K562 (cell line): Measurements from ENCODE around the gene UBE2E2. TPM values are rescaled to one million over a fixed set of nuclear protein-coding genes. Genes with fewer than 3 reads are reported as not detected.

ENCODE experiments used
- ATAC-seq: fragments of 200-7000 bp; cut with Tn5 transposase; 3 replicates; pipeline ENCODE4 v1.9.1; 2020; ENCODE audit warnings: moderate library complexity
- BruUV-seq: library from RNA; stranded (reverse); fragments of 400-500 nt; replicated peaks from 2 replicates; lab custom pipeline; 2021; lab: Mats Ljungman, UMichigan
- CTCF ChIA-PET: fragments of 300-600 bp; formaldehyde crosslinking; extraction: SDS; loops from one replicate; lab custom pipeline; 2021; ENCODE audit warnings: low intra/inter-chr PET ratio; lab: Yijun Ruan, JAX
- POLR2A ChIA-PET: fragments of 300-600, 350-650 bp; sonication (Branson Sonifier 250); formaldehyde crosslinking; extraction: SDS; loops from one replicate; lab custom pipeline; 2021; ENCODE audit warnings: antibody characterized with exemption, inconsistent platforms; lab: Yijun Ruan, JAX
- DNase-seq, 4 experiments: peaks; one replicate each; pipeline versions ENCODE4 v3.0.0 to v3.0.0-alpha.2; 2011 to 2018; ENCODE audit warnings: low spot score in 3 of 4, mixed read lengths in 3 of 4; ENCODE audit errors: extremely low read depth in 1 of 4
- FAIRE-seq: peaks from 2 replicates; lab custom pipeline; 2011; peaks lifted over from hg19 to GRCh38; lab: Jason Lieb, UNC
- H2AFZ ChIP-seq: 2 replicates; pipeline ENCODE4 v1.6.0; 2011; ENCODE audit warnings: low read depth, low read length, control low read depth, inconsistent platforms
- H3K27ac ChIP-seq: fragments of 200-600 bp; 3 replicates; pipeline ENCODE4 v1.8.0; 2011; ENCODE audit warnings: low read depth, mild to moderate bottlenecking, control low read depth, inconsistent platforms, low read length, moderate library complexity, mixed read lengths; ENCODE audit errors: extremely low read depth
- H3K27me3 ChIP-seq, 2 experiments: fragments of 300-600 bp in 1 of 2; 2 replicates in 1 of 2; 3 replicates in 1 of 2; pipeline versions ENCODE4 v1.6.0 to v1.8.0; 2011; ENCODE audit warnings: inconsistent platforms in 2 of 2, low read length in 2 of 2, mild to moderate bottlenecking in 1 of 2, mixed read lengths in 1 of 2, moderate library complexity in 1 of 2; ENCODE audit not compliant: control insufficient read depth in 2 of 2, insufficient read depth in 2 of 2
- H3K36me3 ChIP-seq: fragments of 300-600 bp; 3 replicates; pipeline ENCODE4 v1.8.0; 2011; ENCODE audit warnings: mild to moderate bottlenecking, low read length, inconsistent platforms; ENCODE audit not compliant: control insufficient read depth, insufficient read depth
- H3K4me1 ChIP-seq, 2 experiments: fragments of 200-600 bp in 1 of 2; replicated peaks in 1 of 2; 2 replicates in 1 of 2; 3 replicates in 1 of 2; pipeline versions ENCODE4 v1.5.1 to v1.8.0; 2011; ENCODE audit warnings: inconsistent platforms in 2 of 2, low read length in 2 of 2, mild to moderate bottlenecking in 1 of 2, mixed read lengths in 1 of 2, moderate library complexity in 1 of 2; ENCODE audit not compliant: control insufficient read depth in 2 of 2, insufficient read depth in 2 of 2
- H3K4me2 ChIP-seq: 2 replicates; pipeline ENCODE4 v1.6.1; 2011; ENCODE audit warnings: low read length, control low read depth, inconsistent platforms, mixed read lengths; ENCODE audit not compliant: insufficient read depth
- H3K4me3 ChIP-seq: fragments of 200-600 bp; sonication (generic), shearing (Covaris generic); 2 replicates; pipeline ENCODE4 v1.5.1; 2016; ENCODE audit warnings: control low read depth, inconsistent platforms
- H3K79me2 ChIP-seq: fragments of 200-600 bp; 3 replicates; pipeline ENCODE4 v1.8.0; 2011; ENCODE audit warnings: low read length, inconsistent platforms; ENCODE audit not compliant: control insufficient read depth, insufficient read depth
- H3K9ac ChIP-seq, 2 experiments: 2 replicates each; pipeline versions ENCODE4 v1.6.0 to v1.6.1; 2011; ENCODE audit warnings: low read depth in 2 of 2, low read length in 2 of 2, control low read depth in 1 of 2, inconsistent platforms in 1 of 2, mild to moderate bottlenecking in 1 of 2, mixed read lengths in 1 of 2; ENCODE audit not compliant: insufficient read depth in 1 of 2
- H3K9me1 ChIP-seq: one replicate; pipeline ENCODE4 v1.6.0; 2011; ENCODE audit warnings: inconsistent platforms, mild to moderate bottlenecking, low read length, moderate library complexity; ENCODE audit not compliant: control insufficient read depth, insufficient read depth
- H3K9me3 ChIP-seq: replicated peaks from 2 replicates; pipeline ENCODE4 v1.5.1; 2011; ENCODE audit warnings: low read depth, low read length, inconsistent platforms; ENCODE audit not compliant: control insufficient read depth, insufficient read depth
- H4K20me1 ChIP-seq: replicated peaks from 2 replicates; pipeline ENCODE4 v1.6.1; 2011; ENCODE audit warnings: low read length, inconsistent platforms, mixed read lengths; ENCODE audit not compliant: control insufficient read depth, insufficient read depth
- CSDE1 ChIP-seq, 2 experiments: fragments of 450-650 bp; IDR thresholded peaks; 2 replicates each; pipeline ENCODE4 v1.6.1; 2016; ENCODE audit warnings: mild to moderate bottlenecking in 1 of 2
- EZH2 ChIP-seq: IDR thresholded peaks from 2 replicates; pipeline ENCODE4 v1.6.1; 2012; ENCODE audit warnings: low read depth, mild to moderate bottlenecking, inconsistent platforms, low read length, borderline replicate concordance
- ID3 ChIP-seq, 2 experiments: fragments of 250-450 bp in 1 of 2; fragments of 450-650 bp in 1 of 2; sonication (Bioruptor Pico) in 1 of 2; IDR thresholded peaks; 2 replicates each; pipeline versions ENCODE4 v1.6.1 to v1.8.0; 2016 to 2021; ENCODE audit warnings: mild to moderate bottlenecking in 2 of 2, moderate library complexity in 2 of 2, missing compliant biosample characterization in 1 of 2, missing genetic modification characterization in 1 of 2
- NR4A1 ChIP-seq, 2 experiments: fragments of 250-450 bp in 1 of 2; fragments of 450-650 bp in 1 of 2; sonication (Bioruptor Pico) in 1 of 2; IDR thresholded peaks; 2 replicates each; pipeline versions ENCODE4 v1.4.0 to v1.6.1; 2016 to 2020; ENCODE audit warnings: mild to moderate bottlenecking in 2 of 2, missing compliant biosample characterization in 1 of 2, missing genetic modification characterization in 1 of 2, moderate library complexity in 1 of 2
- STAT5A ChIP-seq: IDR thresholded peaks from 2 replicates; pipeline ENCODE4 v1.6.1; 2012; ENCODE audit warnings: low read length, inconsistent platforms, borderline replicate concordance
- ZNF639 ChIP-seq, 2 experiments: fragments of 200-800 bp in 1 of 2; sonication (Bioruptor generic) in 1 of 2; sonication (generic) in 1 of 2; formaldehyde crosslinking in 1 of 2; IDR thresholded peaks in 1 of 2; conservative IDR thresholded peaks in 1 of 2; 2 replicates each; pipeline versions ENCODE4 v1.5.0 to v1.6.1; 2016 to 2020; ENCODE audit warnings: missing compliant biosample characterization in 1 of 2, missing genetic modification characterization in 1 of 2, missing genetic modification reagents in 1 of 2
- WGBS: fragments of 100-300 bp; shearing (Covaris generic); methylation state at CpG from one replicate; pipeline ENCODE4 v1.1.6; 2016; ENCODE audit warnings: low coverage, mixed read lengths; ENCODE audit not compliant: insufficient coverage; ENCODE audit errors: missing lambda C conversion rate; 5-methylcytosine and 5-hydroxymethylcytosine counted together
- in situ Hi-C: fragments of 300-500 bp; cut with MboI; formaldehyde crosslinking; loops from 4 replicates; pipeline ENCODE4 v1.15.0; 2018; ENCODE audit warnings: inconsistent platforms, mixed read lengths
- intact Hi-C: fragments of 100-400 bp; cut with micrococcal nuclease; formaldehyde crosslinking; loops from 2 replicates; pipeline ENCODE4 v1.14.2; 2022
- polyA plus RNA-seq, 8 experiments: library from polyadenylated mRNA; depleted of rRNA in 4 of 8; stranded (reverse) in 5 of 8; unstranded in 3 of 8; fragments of >200 nt; fragmentation: Nextera tagmentation in 2 of 8; fragmentation: Illumina TruSeq in 1 of 8; extraction: Ambion mirVana in 2 of 8; extraction: Trizol in 1 of 8; gene quantifications; 2 replicates each; pipeline versions ENCODE4 v1.2.1 to v1.2.3, GENCODE V29; 2011 to 2014; ENCODE audit warnings: inconsistent platforms in 1 of 8, missing spikeins in 1 of 8
- total RNA-seq, 7 experiments: library from RNA; depleted of rRNA in 6 of 7; stranded (reverse); fragments of >200 nt in 6 of 7; fragmentation: Illumina TruSeq in 2 of 7; extraction: Trizol in 2 of 7; gene quantifications; 2 replicates each; pipeline versions ENCODE4 v1.2.1 to v1.2.3, GENCODE V29; 2011 to 2021; ENCODE audit warnings: low replicate concordance in 1 of 7

Gene UBE2E2
- total and polyA plus RNA-seq, 9 of the 15 experiments (the other 6 are each of a cell fraction or from before 2014, with no cell fraction given) = 0.22 to 5.1 (median 1.9) TPM

GRCh38 chr3:23480329-23480714 lies 277.2 kb downstream of the UBE2E2 start:
- FAIRE-seq (no peak), DNase-seq (no peak), ATAC-seq (no peak)
- no peaks in the 10 kb centered on the region for H3K9me3 ChIP-seq
- no TSS peak for BruUV-seq
- in situ Hi-C loops (no loop called here), intact Hi-C loops (no loop called here)
- no peak overlapping the region for H3K4me3 ChIP-seq
- no peak overlapping the region for H3K9ac ChIP-seq
- no peaks in the 10 kb centered on the region for H4K20me1 ChIP-seq
- TF ChIP-seq ID3 (CRISPR knock-in tag; IDR thresholded peaks at IDR 0.05) (no peak), ID3 (tag; IDR thresholded peaks at IDR 0.05) (no peak), NR4A1 (CRISPR knock-in tag; IDR thresholded peaks at IDR 0.05) (no peak), NR4A1 (tag; IDR thresholded peaks at IDR 0.05) (no peak), ZNF639 (CRISPR knock-in tag; conservative IDR thresholded peaks at IDR 0.05 in 1 of 2, IDR thresholded peaks at IDR 0.05 in 1 of 2) (no peak), STAT5A (no peak), CSDE1 (IDR thresholded peaks at IDR 0.05) (no peak), EZH2 (no peak)
- no peaks in the 10 kb centered on the region for H3K36me3 ChIP-seq
- ChIA-PET CTCF (interaction anchor here (0.6 kb wide), 1 partner anchor 321 kb away, joined by 7 read pairs; no protein-coding TSS in a partner anchor), POLR2A (no interaction called here)
- no peak overlapping the region for H3K4me2 ChIP-seq
- no peaks in the 10 kb centered on the region for H3K9me1 ChIP-seq
- H3K4me1 ChIP-seq = no peaks in the 10 kb centered on the region
- H2AFZ ChIP-seq = no peak overlapping the region
- WGBS = 0% methylated on average over 7 of the region's 8 CpGs
- H3K27me3 ChIP-seq = no peaks in the 10 kb centered on the region
- H3K27ac ChIP-seq = no peak overlapping the region
- H3K79me2 ChIP-seq = no peaks in the 10 kb centered on the region
